GM18505 (cell line): Measurements from ENCODE around the gene PPP2R2C.

Experiments used
- ATAC-seq: cut with Tn5 transposase; IDR thresholded peaks from one replicate; pipeline ENCODE4 v1.9.1; 2021; ENCODE audit not compliant: unreplicated experiment
- POLR2A ChIP-seq: IDR thresholded peaks from 4 replicates; pipeline ENCODE4 v1.6.1; 2011; ENCODE audit warnings: borderline replicate concordance; ENCODE audit not compliant: insufficient read depth, insufficient read length; ENCODE audit errors: extremely low read depth

PPP2R2C gene

GRCh38 chr4:6299875-6300274 lies 172.5 kb downstream of the PPP2R2C start:
- no peak for ATAC-seq
- TF ChIP-seq POLR2A, result no peak

GRCh38 chr4:6298852-6299251 lies 173.6 kb downstream of the PPP2R2C start:
- ATAC-seq, result no peak
- no peak for TF ChIP-seq POLR2A

GRCh38 chr4:6298035-6298434 lies 174.4 kb downstream of the PPP2R2C start:
- ATAC-seq, result no peak
- no peak for TF ChIP-seq POLR2A

GRCh38 chr4:6297266-6297815 lies 175.1 kb downstream of the PPP2R2C start:
- no peak for TF ChIP-seq POLR2A
- ATAC-seq, result no peak

- TF ChIP-seq POLR2A, result no peak
- no peak for ATAC-seq
Observed at GRCh38 chr4:6296026-6296425, 176.4 kb downstream of the PPP2R2C start.

- ATAC-seq, result no peak
- no peak for TF ChIP-seq POLR2A
Observed at GRCh38 chr4:6295495-6295894, 176.9 kb downstream of the PPP2R2C start.

GRCh38 chr4:6294705-6295421 lies 177.6 kb downstream of the PPP2R2C start:
- no peak for ATAC-seq
- TF ChIP-seq POLR2A, result no peak

GRCh38 chr4:6293661-6294060 lies 178.8 kb downstream of the PPP2R2C start:
- ATAC-seq, result no peak
- no peak for TF ChIP-seq POLR2A

GRCh38 chr4:6293097-6293445 lies 179.3 kb downstream of the PPP2R2C start:
- no peak for TF ChIP-seq POLR2A
- no peak for ATAC-seq

GRCh38 chr4:6292376-6293096 lies 179.9 kb downstream of the PPP2R2C start:
- no peak for TF ChIP-seq POLR2A
- no peak for ATAC-seq

GRCh38 chr4:6291784-6292297 lies 180.6 kb downstream of the PPP2R2C start:
- ATAC-seq, result no peak
- TF ChIP-seq POLR2A, result no peak

GRCh38 chr4:6290769-6291547 lies 181.5 kb downstream of the PPP2R2C start:
- no peak for ATAC-seq
- TF ChIP-seq POLR2A, result no peak

GRCh38 chr4:6290256-6290655 lies 182.2 kb downstream of the PPP2R2C start:
- no peak for TF ChIP-seq POLR2A
- no peak for ATAC-seq
